Measurements from ENCODE around the gene EFTUD2.

The EFTUD2 gene

GRCh38 chr17:44879376-44879775 is 19.9 kb downstream of the EFTUD2 start:
- H3K4me3 ChIP-seq: no peak overlapping the region
- intact Hi-C loops (cut with DNase I; ENCODE audit: low total_unique reads): no loop called here
- no peaks in the 10 kb centered on the region for H3K9me3 ChIP-seq
- H3K36me3 ChIP-seq: peaks cover 63 to 98% (median 91%) of the 10 kb centered on the region in 3 donors
- H3K27ac ChIP-seq: no peak overlapping the region
- TF ChIP-seq, protein P1, sequence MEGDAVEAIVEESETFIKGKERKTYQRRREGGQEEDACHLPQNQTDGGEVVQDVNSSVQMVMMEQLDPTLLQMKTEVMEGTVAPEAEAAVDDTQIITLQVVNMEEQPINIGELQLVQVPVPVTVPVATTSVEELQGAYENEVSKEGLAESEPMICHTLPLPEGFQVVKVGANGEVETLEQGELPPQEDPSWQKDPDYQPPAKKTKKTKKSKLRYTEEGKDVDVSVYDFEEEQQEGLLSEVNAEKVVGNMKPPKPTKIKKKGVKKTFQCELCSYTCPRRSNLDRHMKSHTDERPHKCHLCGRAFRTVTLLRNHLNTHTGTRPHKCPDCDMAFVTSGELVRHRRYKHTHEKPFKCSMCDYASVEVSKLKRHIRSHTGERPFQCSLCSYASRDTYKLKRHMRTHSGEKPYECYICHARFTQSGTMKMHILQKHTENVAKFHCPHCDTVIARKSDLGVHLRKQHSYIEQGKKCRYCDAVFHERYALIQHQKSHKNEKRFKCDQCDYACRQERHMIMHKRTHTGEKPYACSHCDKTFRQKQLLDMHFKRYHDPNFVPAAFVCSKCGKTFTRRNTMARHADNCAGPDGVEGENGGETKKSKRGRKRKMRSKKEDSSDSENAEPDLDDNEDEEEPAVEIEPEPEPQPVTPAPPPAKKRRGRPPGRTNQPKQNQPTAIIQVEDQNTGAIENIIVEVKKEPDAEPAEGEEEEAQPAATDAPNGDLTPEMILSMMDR (IDR thresholded peaks at IDR 0.05): no peak
- H3K4me1 ChIP-seq: no peaks in the 10 kb centered on the region
- DNase-seq: no peak
- no peaks in the 10 kb centered on the region for H3K27me3 ChIP-seq

- Histone ChIP-seq H3K9me3 (no peaks in the 10 kb centered on the region), H3K27me3 (no peaks in the 10 kb centered on the region), H3K4me1 (no peaks in the 10 kb centered on the region), H3K4me3 (no peak overlapping the region), H3K36me3 (peaks cover 60 to 98% (median 91%) of the 10 kb centered on the region in 3 donors), H3K27ac (no peak overlapping the region)
- TF ChIP-seq, protein P1 (IDR thresholded peaks at IDR 0.05): peak; percentile 47 to 57
- intact Hi-C loops (cut with DNase I; ENCODE audit: low total_unique reads): no loop called here
- no peak for DNase-seq
Observed at GRCh38 chr17:44878627-44879221, 20.5 kb downstream of the EFTUD2 start.

DNA sequence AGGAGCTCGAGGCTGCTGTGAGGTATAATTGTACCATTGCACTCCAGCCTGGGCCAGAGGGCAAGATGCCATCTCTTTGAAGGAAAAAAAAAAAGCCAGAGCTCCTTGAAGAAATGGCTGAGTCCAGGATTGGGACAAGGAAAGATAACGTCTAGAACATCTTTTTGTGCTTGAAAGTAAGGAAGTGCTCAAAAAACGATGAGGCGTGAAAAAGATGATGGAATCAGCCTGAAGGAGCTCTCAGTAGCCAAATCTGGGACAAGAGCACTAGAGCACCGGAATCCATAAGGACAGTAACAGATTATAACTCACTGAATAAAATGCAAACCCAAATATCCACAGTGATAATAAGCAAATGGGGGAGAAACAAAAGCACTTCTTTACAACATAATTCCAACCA is 22.1 kb downstream of the EFTUD2 start:
- H3K4me1 ChIP-seq: no peaks in the 10 kb centered on the region
- H3K9me3 ChIP-seq: no peaks in the 10 kb centered on the region
- H3K27ac ChIP-seq: no peak overlapping the region
- DNase-seq: no peak
- TF ChIP-seq, protein P1 (IDR thresholded peaks at IDR 0.05): no peak
- no peaks in the 10 kb centered on the region for H3K27me3 ChIP-seq
- H3K4me3 ChIP-seq: no peak overlapping the region
- intact Hi-C loops (cut with DNase I; ENCODE audit: low total_unique reads): no loop called here
- H3K36me3 ChIP-seq: peaks cover 50 to 98% (median 89%) of the 10 kb centered on the region in 3 donors

GRCh38 chr17:44875761-44876160 is 23.5 kb downstream of the EFTUD2 start:
- H3K9me3 ChIP-seq: no peaks in the 10 kb centered on the region
- H3K27me3 ChIP-seq: no peaks in the 10 kb centered on the region
- no peak overlapping the region for H3K27ac ChIP-seq
- peaks cover 56 to 98% (median 92%) of the 10 kb centered on the region in 3 donors for H3K36me3 ChIP-seq
- intact Hi-C loops (cut with DNase I; ENCODE audit: low total_unique reads): no loop called here
- no peak for DNase-seq
- no peak overlapping the region for H3K4me3 ChIP-seq
- TF ChIP-seq, protein P1 (IDR thresholded peaks at IDR 0.05): no peak
- no peaks in the 10 kb centered on the region for H3K4me1 ChIP-seq

GRCh38 chr17:44872131-44872768 is 27.0 kb downstream of the EFTUD2 start:
- peaks cover 51 to 100% (median 92%) of the 10 kb centered on the region in 3 donors for H3K36me3 ChIP-seq
- DNase-seq: peak; percentile 26 to 63
- intact Hi-C loops (cut with DNase I; ENCODE audit: low total_unique reads): no loop called here
- no peaks in the 10 kb centered on the region for H3K4me1 ChIP-seq
- TF ChIP-seq, protein P1 (IDR thresholded peaks at IDR 0.05): no peak
- no peaks in the 10 kb centered on the region for H3K9me3 ChIP-seq
- H3K27me3 ChIP-seq: no peaks in the 10 kb centered on the region
- H3K4me3 ChIP-seq: no peak overlapping the region
- no peak overlapping the region for H3K27ac ChIP-seq
